Neural cell (in vitro differentiated cells): ENCODE results near the gene MBD3L2B. TPM values are rescaled to one million over a fixed set of nuclear protein-coding genes. Genes with fewer than 3 reads are reported as not detected.
"Not testable (repeated sequence)": the region's sequence is repeated elsewhere in the genome, so short reads cannot be mapped to it uniquely, and the experiment has no call there.

Source experiments
- H2AFZ ChIP-seq: fragments of 200-600, 300-800 bp; sonication (generic), shearing (Covaris generic); 2 replicates; pipeline ENCODE4 v1.6.0; 2014; ENCODE audit warnings: low read depth, mild to moderate bottlenecking, antibody characterized with exemption, low read length, moderate library complexity
- H3F3A ChIP-seq: fragments of 200-600 bp; shearing (Covaris generic); 2 replicates; pipeline ENCODE4 v1.6.1; 2016; ENCODE audit warnings: mild to moderate bottlenecking, moderate library complexity, mixed read lengths, antibody characterized with exemption, low read length; ENCODE audit not compliant: insufficient read depth, poor library complexity, severe bottlenecking
- H3K27ac ChIP-seq: fragments of 200-600, 300-800 bp; sonication (generic), shearing (Covaris generic); 2 replicates; pipeline ENCODE4 v1.5.1; 2014; ENCODE audit warnings: mild to moderate bottlenecking, low read length, moderate library complexity
- H3K27me3 ChIP-seq: fragments of 300-800, 200-600 bp; sonication (generic), shearing (Covaris generic); 2 replicates; pipeline ENCODE4 v1.6.0; 2014; ENCODE audit warnings: mild to moderate bottlenecking, low read depth, low read length, moderate library complexity; ENCODE audit not compliant: insufficient read depth
- H3K36me3 ChIP-seq: fragments of 300-800, 200-600 bp; sonication (generic), shearing (Covaris generic); 2 replicates; pipeline ENCODE4 v1.5.1; 2014; ENCODE audit warnings: mild to moderate bottlenecking, antibody characterized with exemption, low read length, moderate library complexity; ENCODE audit not compliant: insufficient read depth
- H3K4me2 ChIP-seq: fragments of 300-800, 200-600 bp; sonication (generic), shearing (Covaris generic); 2 replicates; pipeline ENCODE4 v1.6.0; 2014; ENCODE audit warnings: mild to moderate bottlenecking, low read length
- H3K4me3 ChIP-seq: fragments of 300-800, 200-600 bp; sonication (generic), shearing (Covaris generic); 2 replicates; pipeline ENCODE4 v1.5.1; 2014; ENCODE audit warnings: mild to moderate bottlenecking, low read length, moderate library complexity
- H3K79me2 ChIP-seq: fragments of 200-600 bp; shearing (Covaris generic); replicated peaks from 2 replicates; pipeline ENCODE4 v1.6.0; 2014; ENCODE audit warnings: mild to moderate bottlenecking, low read length, moderate library complexity; ENCODE audit not compliant: insufficient read depth
- H3K9ac ChIP-seq: fragments of 300-800, 200-600 bp; sonication (generic), shearing (Covaris generic); 2 replicates; pipeline ENCODE4 v1.6.1; 2016; ENCODE audit warnings: mild to moderate bottlenecking, low read length, mixed read lengths
- H3K9me2 ChIP-seq: fragments of 200-600 bp; shearing (Covaris generic); 2 replicates; pipeline ENCODE4 v1.6.1; 2016; ENCODE audit warnings: mild to moderate bottlenecking, low read length, mixed read lengths; ENCODE audit not compliant: insufficient read depth
- H3K9me3 ChIP-seq: fragments of 200-600, 300-800 bp; sonication (generic), shearing (Covaris generic); 2 replicates; pipeline ENCODE4 v1.6.1; 2016; ENCODE audit warnings: mild to moderate bottlenecking, mixed run types, low read length, moderate library complexity, mixed read lengths
- H4K20me1 ChIP-seq: fragments of 200-600 bp; shearing (Covaris generic); 2 replicates; pipeline ENCODE4 v1.6.1; 2016; ENCODE audit warnings: mild to moderate bottlenecking, mixed run types; ENCODE audit not compliant: insufficient read depth
- polyA plus RNA-seq: library from polyadenylated mRNA; depleted of rRNA; stranded (reverse); fragments of >200 nt; gene quantifications from 2 replicates; pipeline ENCODE4 v1.2.3, GENCODE V29; 2014

Gene MBD3L2B
- polyA plus RNA-seq, 1 donor from 2014 or later: not detected

- not testable (repeated sequence) for H3K4me3 ChIP-seq, H3K79me2 ChIP-seq, H3K36me3 ChIP-seq, H3K27ac ChIP-seq, H3K4me2 ChIP-seq, H3K9me2 ChIP-seq, H2AFZ ChIP-seq, H4K20me1 ChIP-seq, H3K27me3 ChIP-seq, H3K9ac ChIP-seq, H3F3A ChIP-seq, H3K9me3 ChIP-seq
Observed at GRCh38 chr19:7058576-7058975, 37.3 kb upstream of the MBD3L2B start, which contains the start of gene MBD3L3. MBD3L3 (minus strand) TSS chr19:7058676; CDS start chr19:7058605, 71 bp downstream.

GRCh38 chr19:7056371-7056770 lies 35.1 kb upstream of the MBD3L2B start:
- not testable (repeated sequence) for H3K4me2 ChIP-seq, H4K20me1 ChIP-seq, H3K27ac ChIP-seq, H2AFZ ChIP-seq, H3K9ac ChIP-seq, H3K36me3 ChIP-seq, H3K9me3 ChIP-seq, H3K4me3 ChIP-seq, H3F3A ChIP-seq, H3K79me2 ChIP-seq, H3K27me3 ChIP-seq, H3K9me2 ChIP-seq

GRCh38 chr19:7055679-7056078 lies 34.4 kb upstream of the MBD3L2B start:
- not testable (repeated sequence) for H3K79me2 ChIP-seq, H3K9ac ChIP-seq, H3K9me3 ChIP-seq, H3K36me3 ChIP-seq, H3F3A ChIP-seq, H3K27me3 ChIP-seq, H3K4me3 ChIP-seq, H3K27ac ChIP-seq, H3K9me2 ChIP-seq, H4K20me1 ChIP-seq, H2AFZ ChIP-seq, H3K4me2 ChIP-seq

GRCh38 chr19:7054635-7055368 lies 33.6 kb upstream of the MBD3L2B start:
- H3K27ac ChIP-seq, H3K4me2 ChIP-seq, H3K9me2 ChIP-seq, H4K20me1 ChIP-seq, H3K36me3 ChIP-seq, H3F3A ChIP-seq, H3K4me3 ChIP-seq, H3K9ac ChIP-seq, H3K79me2 ChIP-seq, H2AFZ ChIP-seq, H3K9me3 ChIP-seq, H3K27me3 ChIP-seq: not testable (repeated sequence)

DNA sequence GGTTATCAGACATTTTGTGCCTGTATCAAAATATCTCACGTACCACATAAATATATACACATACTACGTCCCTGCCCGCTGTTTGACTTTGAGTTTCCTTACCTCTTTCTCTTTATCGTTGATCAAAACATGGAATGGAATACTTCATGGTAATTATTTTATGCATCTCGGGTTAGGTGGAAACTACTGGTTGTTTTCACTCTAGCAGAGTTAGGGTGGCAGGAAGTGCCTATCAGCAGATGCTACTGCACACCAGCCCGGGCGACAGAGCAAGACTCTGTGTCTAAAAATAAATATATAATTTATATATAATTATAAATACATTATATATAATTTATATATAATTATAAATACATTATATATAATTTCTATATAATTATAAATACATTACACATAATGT lies 31.7 kb upstream of the MBD3L2B start:
- H2AFZ ChIP-seq, H3K27ac ChIP-seq, H3F3A ChIP-seq, H3K9me3 ChIP-seq, H3K4me2 ChIP-seq, H4K20me1 ChIP-seq, H3K4me3 ChIP-seq, H3K9ac ChIP-seq, H3K79me2 ChIP-seq, H3K9me2 ChIP-seq, H3K36me3 ChIP-seq, H3K27me3 ChIP-seq: not testable (repeated sequence)

- H3K9me2 ChIP-seq, H3K79me2 ChIP-seq, H4K20me1 ChIP-seq, H3K36me3 ChIP-seq, H3K27ac ChIP-seq, H2AFZ ChIP-seq, H3K9me3 ChIP-seq, H3K9ac ChIP-seq, H3K4me3 ChIP-seq, H3K4me2 ChIP-seq, H3F3A ChIP-seq, H3K27me3 ChIP-seq: not testable (repeated sequence)
Observed at GRCh38 chr19:7051421-7051820, 30.2 kb upstream of the MBD3L2B start.

DNA sequence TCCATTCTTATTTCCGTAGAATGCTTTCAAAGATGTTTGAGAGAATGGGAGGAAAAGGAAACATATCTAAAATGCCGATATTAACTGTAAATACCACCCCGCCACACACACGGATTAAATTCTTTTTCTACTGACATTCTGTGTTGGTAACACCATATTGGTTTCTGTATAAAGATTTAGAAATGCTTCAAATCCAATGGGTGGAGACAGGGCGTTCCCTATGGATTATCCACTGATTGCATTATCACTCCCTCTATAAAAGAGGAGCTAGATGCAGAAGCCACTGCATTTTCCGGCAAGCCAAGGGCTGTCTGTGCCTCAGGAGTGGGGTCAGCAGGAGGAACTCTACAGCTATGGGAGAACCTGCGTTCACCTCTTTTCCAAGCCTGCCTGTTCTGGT lies 27.8 kb upstream of the MBD3L2B start, which contains the start of gene MBD3L2:
Gene MBD3L2, plus strand, starts transcription at position 301 of the 400 bp plus-strand sequence. Its CDS starts 53 bp downstream, at position 354.
- H3K36me3 ChIP-seq, H3K9me3 ChIP-seq, H3K4me3 ChIP-seq, H3K27me3 ChIP-seq, H3K27ac ChIP-seq, H3K9ac ChIP-seq, H2AFZ ChIP-seq, H3K79me2 ChIP-seq, H3K4me2 ChIP-seq, H4K20me1 ChIP-seq, H3K9me2 ChIP-seq, H3F3A ChIP-seq: not testable (repeated sequence)

- H3K4me3 ChIP-seq: not testable (repeated sequence)
Observed at GRCh38 chr19:7041563-7041962, 20.3 kb upstream of the MBD3L2B start.

More at GRCh38 chr19:7041563-7041962, 20.3 kb upstream of the MBD3L2B start:
- H3K27ac ChIP-seq, H3K27me3 ChIP-seq, H3K79me2 ChIP-seq, H3F3A ChIP-seq, H3K36me3 ChIP-seq, H2AFZ ChIP-seq, H3K9ac ChIP-seq, H3K9me2 ChIP-seq, H4K20me1 ChIP-seq, H3K4me2 ChIP-seq, H3K9me3 ChIP-seq: not testable (repeated sequence)
